ENCODE measurements around the gene CD1B. TPM values are rescaled to one million over a fixed set of nuclear protein-coding genes. Genes with fewer than 3 reads are reported as not detected.

CD1B gene
- total and polyA plus RNA-seq, 7 experiments from 2014 or later: 0.27 TPM; not detected in 6

DNA sequence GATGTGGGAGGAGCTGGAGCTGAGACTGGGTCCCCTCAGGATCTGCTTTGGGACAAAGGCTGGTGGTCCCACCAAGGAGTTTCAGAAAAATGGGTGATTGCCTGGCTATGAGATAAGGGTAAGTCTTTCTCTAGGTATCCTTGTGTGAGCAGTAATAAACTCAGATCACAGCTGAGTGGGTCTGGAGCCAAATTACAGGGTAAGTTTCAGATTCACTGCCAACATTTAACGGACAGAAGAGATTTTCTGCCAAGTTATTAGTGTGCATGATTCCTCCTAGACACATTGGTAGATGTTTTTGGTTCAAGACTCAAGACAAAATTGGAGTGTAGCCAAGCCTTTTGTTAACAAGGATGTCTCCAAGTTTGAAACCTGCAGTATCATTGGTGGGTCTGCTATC, 7.5 kb downstream of the CD1B start:
- no peaks in the 10 kb centered on the region for H3K4me1 Mint-ChIP-seq
- intact Hi-C loops (cut with micrococcal nuclease): no loop called here

DNA sequence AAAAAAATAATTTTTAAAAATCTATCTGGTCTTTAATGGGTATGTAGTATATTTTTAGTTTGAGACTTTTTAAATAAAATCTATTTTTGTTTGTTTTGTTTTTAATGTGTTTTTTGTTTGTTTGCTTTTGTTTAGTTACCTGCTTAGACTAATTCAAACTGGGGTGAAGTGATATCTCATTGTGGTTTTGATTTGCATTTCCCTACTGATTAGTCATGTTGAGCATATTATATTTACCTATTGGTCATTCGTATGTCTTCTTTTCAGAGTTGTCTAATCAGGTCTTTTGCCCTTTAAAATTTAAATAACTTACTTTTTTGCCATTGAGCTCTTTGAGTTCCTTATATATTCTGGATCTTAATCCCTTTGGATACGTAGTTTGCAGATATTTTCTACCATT, 20.3 kb downstream of the CD1B start:
- intact Hi-C loops (cut with micrococcal nuclease): no loop called here
- POLR2A ChIA-PET: no interaction called here
- no peak overlapping the region for H3K27ac Mint-ChIP-seq

More for the DNA sequence above, 7.5 kb downstream of the CD1B start:
- no peak overlapping the region for H3K4me3 Mint-ChIP-seq
- H3K27me3 ChIP-seq (ENCODE audit: control insufficient read depth in 2 of 2, insufficient read depth in 2 of 2, low read length in 2 of 2): no peaks in the 10 kb centered on the region
- no peak overlapping the region for H3K27ac Mint-ChIP-seq
- H3K4me3 ChIP-seq (ENCODE audit: low read length): no peak overlapping the region
- no peak for ATAC-seq
- peaks cover 2 to 40% (median 33%) of the 10 kb centered on the region in 5 donors for H3K27me3 Mint-ChIP-seq
- CTCF ChIA-PET: no interaction called here
- no peaks in the 10 kb centered on the region for H3K36me3 ChIP-seq (ENCODE audit: control insufficient read depth in 2 of 3, insufficient read depth in 3 of 3, low read length in 3 of 3)
- no peak for DNase-seq
- H3K36me3 Mint-ChIP-seq: peaks cover 0 to 6% (median 0%) of the 10 kb centered on the region in 5 donors
- peaks cover 0 to 19% (median 6%) of the 10 kb centered on the region in 11 donors for H3K9me3 Mint-ChIP-seq
- POLR2A ChIA-PET: no interaction called here
- H3K9me3 ChIP-seq (ENCODE audit: control insufficient read depth in 2 of 3, low read length in 3 of 3): no peaks in the 10 kb centered on the region
- H3K27ac ChIP-seq (ENCODE audit: low read depth, low read length): no peak overlapping the region
- H3K4me1 ChIP-seq (ENCODE audit: control insufficient read depth in 2 of 2, insufficient read depth in 2 of 2, low read length in 2 of 2): no peaks in the 10 kb centered on the region

DNA sequence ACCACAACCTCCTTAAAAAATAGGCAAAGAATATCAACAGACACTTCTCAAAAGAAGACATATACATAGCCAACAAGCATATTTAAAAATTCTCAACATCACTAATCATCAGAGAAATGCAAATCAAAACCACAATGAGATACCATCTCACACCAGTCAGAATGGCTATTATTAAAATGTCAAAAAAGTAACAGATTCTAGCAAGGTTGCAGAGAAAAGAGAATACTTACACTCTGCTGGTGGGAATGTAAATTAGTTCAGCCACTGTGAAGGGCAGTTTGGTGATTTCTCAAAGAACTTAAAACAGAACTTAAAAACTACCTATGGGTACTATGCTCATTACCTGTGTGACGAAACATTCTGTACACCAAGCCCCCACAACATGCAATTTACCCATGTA, 20.7 kb downstream of the CD1B start:
- H3K4me1 ChIP-seq (ENCODE audit: control insufficient read depth in 2 of 2, insufficient read depth in 2 of 2, low read length in 2 of 2): no peaks in the 10 kb centered on the region
- no peak overlapping the region for H3K4me3 ChIP-seq (ENCODE audit: low read length)
- Mint-ChIP-seq H3K27me3 (peaks cover 0 to 16% (median 8%) of the 10 kb centered on the region in 5 donors), H3K27ac (no peak overlapping the region), H3K36me3 (no peaks in the 10 kb centered on the region), H3K4me3 (no peak overlapping the region), H3K4me1 (no peaks in the 10 kb centered on the region), H3K9me3 (peaks cover 3 to 52% (median 13%) of the 10 kb centered on the region in 11 donors)
- no peaks in the 10 kb centered on the region for H3K27me3 ChIP-seq (ENCODE audit: control insufficient read depth in 2 of 2, insufficient read depth in 2 of 2, low read length in 2 of 2)
- no peaks in the 10 kb centered on the region for H3K36me3 ChIP-seq (ENCODE audit: control insufficient read depth in 2 of 3, insufficient read depth in 3 of 3, low read length in 3 of 3)
- ATAC-seq: no peak
- CTCF ChIA-PET: no interaction called here
- POLR2A ChIA-PET: no interaction called here
- no peak overlapping the region for H3K27ac ChIP-seq (ENCODE audit: low read depth, low read length)
- DNase-seq: no peak
- intact Hi-C loops (cut with micrococcal nuclease): no loop called here
- no peaks in the 10 kb centered on the region for H3K9me3 ChIP-seq (ENCODE audit: control insufficient read depth in 2 of 3, low read length in 3 of 3)

More for the DNA sequence above, 20.3 kb downstream of the CD1B start:
- H3K4me1 Mint-ChIP-seq: no peaks in the 10 kb centered on the region
- H3K36me3 Mint-ChIP-seq: no peaks in the 10 kb centered on the region
- Histone ChIP-seq H3K27ac (ENCODE audit: low read depth, low read length) (no peak overlapping the region), H3K36me3 (ENCODE audit: control insufficient read depth in 2 of 3, insufficient read depth in 3 of 3, low read length in 3 of 3) (no peaks in the 10 kb centered on the region), H3K27me3 (ENCODE audit: control insufficient read depth in 2 of 2, insufficient read depth in 2 of 2, low read length in 2 of 2) (no peaks in the 10 kb centered on the region), H3K9me3 (ENCODE audit: control insufficient read depth in 2 of 3, low read length in 3 of 3) (no peaks in the 10 kb centered on the region), H3K4me3 (ENCODE audit: low read length) (no peak overlapping the region), H3K4me1 (ENCODE audit: control insufficient read depth in 2 of 2, insufficient read depth in 2 of 2, low read length in 2 of 2) (no peaks in the 10 kb centered on the region)
- peaks cover 3 to 49% (median 13%) of the 10 kb centered on the region in 11 donors for H3K9me3 Mint-ChIP-seq
- H3K27me3 Mint-ChIP-seq: peaks cover 0 to 16% (median 6%) of the 10 kb centered on the region in 5 donors
- ATAC-seq: no peak
- DNase-seq: no peak
- H3K4me3 Mint-ChIP-seq: no peak overlapping the region
- CTCF ChIA-PET: no interaction called here

DNA sequence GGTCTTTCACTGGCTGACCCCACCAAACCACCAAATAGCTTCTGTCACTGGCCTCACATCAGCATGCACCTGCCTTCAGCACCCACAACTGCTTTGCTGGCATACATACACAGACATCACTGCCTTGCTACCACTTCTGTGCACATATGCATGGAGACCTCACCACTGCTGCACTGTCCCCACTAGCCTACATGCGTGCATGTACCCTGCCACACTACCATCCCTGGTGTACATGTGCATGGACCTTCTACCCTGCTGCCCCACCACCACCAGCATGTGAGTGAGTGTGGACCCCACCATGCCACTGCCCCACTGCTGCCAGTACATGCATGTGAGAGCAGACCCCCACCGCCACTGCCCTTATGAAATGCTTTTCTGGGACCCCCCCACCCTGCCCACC, 35.5 kb downstream of the CD1B start:
- Histone ChIP-seq H3K9me3 (ENCODE audit: control insufficient read depth in 2 of 3, low read length in 3 of 3) (no peaks in the 10 kb centered on the region), H3K4me3 (ENCODE audit: low read length) (no peak overlapping the region), H3K36me3 (ENCODE audit: control insufficient read depth in 2 of 3, insufficient read depth in 3 of 3, low read length in 3 of 3) (no peaks in the 10 kb centered on the region), H3K27ac (ENCODE audit: low read depth, low read length) (no peak overlapping the region), H3K4me1 (ENCODE audit: control insufficient read depth in 2 of 2, insufficient read depth in 2 of 2, low read length in 2 of 2) (no peaks in the 10 kb centered on the region), H3K27me3 (ENCODE audit: control insufficient read depth in 2 of 2, insufficient read depth in 2 of 2, low read length in 2 of 2) (no peaks in the 10 kb centered on the region)
- intact Hi-C loops (cut with micrococcal nuclease): no loop called here
- Mint-ChIP-seq H3K27ac (no peak overlapping the region), H3K9me3 (peaks cover 5 to 43% (median 16%) of the 10 kb centered on the region in 11 donors), H3K36me3 (peaks cover 0 to 7% (median 0%) of the 10 kb centered on the region in 5 donors), H3K4me1 (no peaks in the 10 kb centered on the region), H3K27me3 (peaks cover 0 to 18% (median 12%) of the 10 kb centered on the region in 5 donors), H3K4me3 (no peak overlapping the region)
- ATAC-seq: no peak
- no peak for DNase-seq
- POLR2A ChIA-PET: no interaction called here
- CTCF ChIA-PET: no interaction called here

DNA sequence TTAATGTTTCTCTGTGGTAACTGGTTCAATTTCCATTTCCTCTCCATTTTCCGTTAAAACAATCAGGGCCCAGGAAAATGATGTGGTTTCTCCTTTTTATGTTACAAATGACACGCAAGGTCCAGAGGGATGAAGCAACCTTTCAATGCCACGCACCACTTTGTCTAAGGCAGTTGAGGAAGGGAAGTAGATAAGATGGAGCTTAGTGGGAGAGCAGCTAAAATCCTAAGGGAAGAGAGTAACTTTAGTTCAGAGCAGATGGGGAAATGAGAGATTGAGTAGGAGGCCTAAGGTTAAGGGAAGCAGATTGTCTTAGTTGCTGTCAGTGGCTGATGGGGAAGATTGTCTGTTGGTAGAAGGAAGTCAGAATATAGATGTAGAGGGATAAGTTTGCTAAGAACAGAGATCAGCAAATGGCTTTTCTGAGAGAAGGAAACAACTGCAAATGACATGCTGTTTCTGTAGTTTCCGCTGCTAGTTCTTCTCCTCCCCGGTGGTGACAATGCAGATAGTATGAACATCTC, 40.9 kb downstream of the CD1B start:
- CTCF ChIA-PET: no interaction called here
- no peaks in the 10 kb centered on the region for H3K9me3 ChIP-seq (ENCODE audit: control insufficient read depth in 2 of 3, low read length in 3 of 3)
- H3K4me1 Mint-ChIP-seq: peaks cover 4 to 20% (median 10%) of the 10 kb centered on the region in 7 donors
- DNase-seq: peak in 1 of 9 donors; percentile 1
- no peaks in the 10 kb centered on the region for H3K4me1 ChIP-seq (ENCODE audit: control insufficient read depth in 2 of 2, insufficient read depth in 2 of 2, low read length in 2 of 2)
- peaks cover 0 to 3% of the 10 kb centered on the region in 2 donors for H3K27me3 ChIP-seq (ENCODE audit: control insufficient read depth in 2 of 2, insufficient read depth in 2 of 2, low read length in 2 of 2)
- ATAC-seq: no peak
- no peaks in the 10 kb centered on the region for H3K36me3 ChIP-seq (ENCODE audit: control insufficient read depth in 2 of 3, insufficient read depth in 3 of 3, low read length in 3 of 3)
- no peak overlapping the region for H3K4me3 ChIP-seq (ENCODE audit: low read length)
- H3K36me3 Mint-ChIP-seq: no peaks in the 10 kb centered on the region
- no peak overlapping the region for H3K4me3 Mint-ChIP-seq
- intact Hi-C loops (cut with micrococcal nuclease): no loop called here
- H3K27me3 Mint-ChIP-seq: peaks cover 0 to 32% (median 22%) of the 10 kb centered on the region in 5 donors
- H3K27ac ChIP-seq (ENCODE audit: low read depth, low read length): no peak overlapping the region
- H3K9me3 Mint-ChIP-seq: peaks cover 0 to 5% (median 0%) of the 10 kb centered on the region in 11 donors
- POLR2A ChIA-PET: no interaction called here
- no peak overlapping the region for H3K27ac Mint-ChIP-seq

DNA sequence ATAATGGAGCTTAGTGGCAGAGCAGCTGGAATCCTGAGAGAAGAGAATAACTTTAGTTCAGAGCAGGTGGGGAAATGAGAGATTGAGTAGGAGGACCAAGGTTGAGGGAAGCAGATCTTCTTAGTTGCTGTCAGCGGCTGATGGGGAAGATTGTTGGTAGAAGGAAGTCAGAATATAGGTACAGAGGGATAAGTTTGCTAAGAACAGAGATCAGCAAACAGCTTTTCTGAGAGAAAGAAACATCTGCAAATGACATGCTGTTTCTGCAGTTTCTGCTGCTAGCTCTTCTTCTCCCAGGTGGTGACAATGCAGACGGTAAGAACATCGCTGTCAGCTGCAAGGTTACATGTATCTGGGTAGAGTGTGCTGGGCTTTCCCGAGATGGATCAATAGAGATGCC, 41.5 kb downstream of the CD1B start, which contains the start of gene CD1C:
TSS of gene CD1C (plus strand) at position 113 of the 400 bp plus-strand sequence. CDS start at position 255, 142 bp downstream.
- POLR2A ChIA-PET: no interaction called here
- CTCF ChIA-PET: no interaction called here
- no peaks in the 10 kb centered on the region for H3K36me3 Mint-ChIP-seq
- peaks cover 4 to 23% (median 12%) of the 10 kb centered on the region in 7 donors for H3K4me1 Mint-ChIP-seq
- Histone ChIP-seq H3K27ac (ENCODE audit: low read depth, low read length) (no peak within 1 kb of the TSS), H3K27me3 (ENCODE audit: control insufficient read depth in 2 of 2, insufficient read depth in 2 of 2, low read length in 2 of 2) (peaks cover 0 to 3% of the 10 kb centered on the region in 2 donors), H3K4me3 (ENCODE audit: low read length) (no peak within 1 kb of the TSS), H3K9me3 (ENCODE audit: control insufficient read depth in 2 of 3, low read length in 3 of 3) (no peaks in the 10 kb centered on the region), H3K36me3 (ENCODE audit: control insufficient read depth in 2 of 3, insufficient read depth in 3 of 3, low read length in 3 of 3) (no peaks in the 10 kb centered on the region), H3K4me1 (ENCODE audit: control insufficient read depth in 2 of 2, insufficient read depth in 2 of 2, low read length in 2 of 2) (no peaks in the 10 kb centered on the region)
- H3K9me3 Mint-ChIP-seq: peaks cover 0 to 2% (median 0%) of the 10 kb centered on the region in 11 donors
- DNase-seq (no peak), ATAC-seq (no peak)
- intact Hi-C loops (cut with micrococcal nuclease): no loop called here
- H3K27me3 Mint-ChIP-seq: peaks cover 0 to 33% (median 23%) of the 10 kb centered on the region in 5 donors
- H3K27ac Mint-ChIP-seq: no peak within 1 kb of the TSS
- no peak within 1 kb of the TSS for H3K4me3 Mint-ChIP-seq

DNA sequence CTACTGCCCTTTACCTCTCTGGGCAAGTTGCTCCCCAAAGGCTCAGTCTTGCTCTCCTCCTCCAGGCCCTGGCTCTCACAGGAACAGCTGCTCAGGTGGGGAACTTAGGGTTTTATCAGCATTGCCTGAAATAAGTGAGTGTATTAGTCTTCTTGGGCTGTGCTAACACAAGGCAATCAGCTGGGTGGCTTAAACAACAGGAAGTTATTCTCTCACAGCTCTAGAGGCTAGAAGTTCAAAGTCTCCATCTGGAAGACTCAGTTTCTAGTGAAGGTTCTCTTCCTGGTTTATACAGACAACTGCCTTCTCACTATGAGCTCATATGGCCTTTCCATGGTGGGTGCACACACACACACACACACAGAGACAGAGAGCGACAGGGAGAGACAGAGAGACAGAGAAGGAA, 44.4 kb downstream of the CD1B start:
- H3K36me3 ChIP-seq (ENCODE audit: control insufficient read depth in 2 of 3, insufficient read depth in 3 of 3, low read length in 3 of 3): no peaks in the 10 kb centered on the region
- intact Hi-C loops (cut with micrococcal nuclease): no loop called here
- Mint-ChIP-seq H3K36me3 (peaks cover 0 to 1% (median 0%) of the 10 kb centered on the region in 5 donors), H3K4me3 (no peak overlapping the region), H3K27ac (no peak overlapping the region), H3K9me3 (peaks cover 0 to 7% (median 5%) of the 10 kb centered on the region in 11 donors), H3K27me3 (peaks cover 0 to 51% (median 36%) of the 10 kb centered on the region in 5 donors), H3K4me1 (peaks cover 4 to 23% (median 12%) of the 10 kb centered on the region in 7 donors)
- DNase-seq (no peak), ATAC-seq (no peak)
- no peaks in the 10 kb centered on the region for H3K9me3 ChIP-seq (ENCODE audit: control insufficient read depth in 2 of 3, low read length in 3 of 3)
- no peaks in the 10 kb centered on the region for H3K4me1 ChIP-seq (ENCODE audit: control insufficient read depth in 2 of 2, insufficient read depth in 2 of 2, low read length in 2 of 2)
- POLR2A ChIA-PET: no interaction called here
- CTCF ChIA-PET: no interaction called here
- no peak overlapping the region for H3K27ac ChIP-seq (ENCODE audit: low read depth, low read length)
- H3K4me3 ChIP-seq (ENCODE audit: low read length): no peak overlapping the region
- peaks cover 0 to 3% of the 10 kb centered on the region in 2 donors for H3K27me3 ChIP-seq (ENCODE audit: control insufficient read depth in 2 of 2, insufficient read depth in 2 of 2, low read length in 2 of 2)
